NCI-H2107 (cell line): ENCODE data around the gene FCRL4.
"Not testable (repeated sequence)": the region's sequence is repeated elsewhere in the genome, so short reads cannot be mapped to it uniquely, and the experiment has no call there.

Experiments
- DNase-seq: peaks from one replicate; lab custom pipeline; 2025; lab: John Stamatoyannopoulos, UW

The FCRL4 gene

DNA sequence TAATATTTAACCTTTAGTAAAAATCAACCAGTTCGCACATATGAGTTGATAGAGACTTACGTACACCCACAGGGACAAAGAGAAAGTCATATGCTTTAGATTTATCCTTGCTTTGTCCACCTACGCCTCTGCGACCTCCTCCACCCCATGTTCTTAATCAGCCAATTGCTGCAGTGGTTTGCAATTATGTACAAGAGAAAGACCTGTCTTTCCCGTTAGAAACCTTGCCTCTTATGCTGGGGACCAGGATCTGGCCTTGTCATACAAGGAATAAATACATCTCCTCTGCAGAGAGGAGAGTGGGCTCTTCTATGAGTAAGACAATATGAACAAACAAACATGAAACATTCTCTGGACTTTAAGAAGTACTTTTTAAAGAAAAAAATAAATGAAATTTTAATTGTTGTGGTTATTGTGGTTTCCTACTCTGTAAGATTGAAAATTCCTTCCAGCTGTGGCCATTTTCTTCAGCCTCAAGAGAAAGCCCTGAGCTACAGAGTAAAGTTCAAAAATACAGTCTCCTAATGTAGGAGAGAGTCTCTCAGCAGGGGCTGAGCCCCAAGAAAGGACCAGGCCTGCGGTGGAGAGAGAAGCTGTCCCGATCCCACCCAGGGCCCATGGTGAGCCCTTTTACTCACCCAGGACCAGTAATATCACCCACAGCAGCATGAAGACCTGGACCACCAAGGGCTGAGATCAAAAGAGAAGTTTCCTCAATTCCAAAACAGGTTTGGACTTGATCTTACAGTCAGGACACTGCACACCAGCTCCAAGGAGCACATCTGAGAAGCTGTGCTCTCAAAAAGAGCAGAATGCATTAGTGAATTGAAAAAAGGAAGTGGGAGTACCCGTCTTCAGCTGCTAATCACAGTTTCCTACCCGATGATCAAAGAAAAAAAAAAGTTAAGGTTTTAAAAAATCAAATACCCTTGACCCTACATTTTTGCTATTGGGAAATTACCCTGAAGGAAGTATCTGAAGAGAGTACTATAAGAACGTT is 45.9 kb downstream of the FCRL4 start, which contains the start of gene FCRL5:
TSS of gene FCRL5 (minus strand) at position 822 of the 1,000 bp plus-strand sequence. CDS start at position 669, 153 bp downstream.
- DNase-seq, result no peak

DNA sequence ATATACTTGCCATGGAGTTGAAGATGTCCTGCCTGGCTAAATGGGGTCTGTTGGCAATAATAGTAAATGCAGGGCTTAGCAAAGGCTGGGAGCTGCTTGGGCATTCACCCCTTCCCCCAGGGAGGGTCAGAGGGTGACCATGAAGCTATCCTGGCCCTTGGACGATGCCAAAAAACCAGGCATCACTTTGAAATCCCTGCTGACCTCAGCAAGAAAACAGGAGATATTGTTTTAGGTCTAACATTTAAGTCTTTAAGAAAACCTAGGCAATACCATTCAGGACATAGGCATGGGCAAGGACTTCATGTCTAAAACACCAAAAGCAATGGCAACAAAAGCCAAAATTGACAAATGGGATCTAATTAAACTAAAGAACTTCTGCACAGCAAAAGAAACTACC is 49.8 kb downstream of the FCRL4 start:
- not testable (repeated sequence) for DNase-seq

GRCh38 chr1:157542676-157543075 is 55.2 kb downstream of the FCRL4 start:
- DNase-seq, result no peak

DNA sequence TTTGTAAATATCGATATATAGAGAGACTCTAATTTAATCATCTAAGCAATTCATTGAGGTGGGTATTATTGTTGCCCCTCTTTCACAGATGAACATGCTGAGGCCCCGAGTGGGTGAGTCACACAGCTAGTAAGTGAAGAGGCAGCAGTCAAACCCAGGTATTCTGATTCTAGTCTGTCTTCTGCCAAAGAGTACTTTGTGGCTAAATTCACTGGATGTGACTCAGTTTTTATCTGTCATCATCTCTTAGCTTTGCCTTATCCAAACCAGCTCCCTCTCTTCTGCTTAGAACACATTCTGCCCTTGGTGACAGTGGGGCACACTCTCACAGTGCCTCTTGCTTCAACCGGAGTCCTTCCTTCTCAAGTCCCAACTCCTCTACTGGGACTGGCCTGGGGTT is 57.0 kb downstream of the FCRL4 start:
- DNase-seq, result no peak

- no peak for DNase-seq
Measured at GRCh38 chr1:157540160-157540748, 57.6 kb downstream of the FCRL4 start.

DNA sequence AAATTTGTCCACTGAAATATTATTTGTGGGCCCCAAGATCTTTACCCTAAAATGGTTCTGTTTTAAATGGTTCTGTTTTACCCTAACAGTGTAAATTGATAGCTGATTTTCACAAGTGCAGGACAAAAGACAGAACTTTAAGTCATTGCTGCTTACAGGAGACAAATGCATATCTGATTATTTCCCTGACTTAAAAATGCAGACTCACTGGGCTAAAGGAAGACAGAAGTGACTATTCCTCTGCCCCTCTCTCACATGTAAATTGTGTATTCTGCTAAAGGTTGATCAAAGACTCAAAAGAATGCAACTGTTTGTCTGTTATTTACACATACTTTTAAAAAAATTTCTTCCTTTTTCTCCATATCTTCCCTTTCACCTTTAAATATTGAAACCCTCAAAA is 58.3 kb downstream of the FCRL4 start:
- DNase-seq, result no peak

GRCh38 chr1:157532569-157532968 is 65.3 kb downstream of the FCRL4 start:
- no peak for DNase-seq

DNA sequence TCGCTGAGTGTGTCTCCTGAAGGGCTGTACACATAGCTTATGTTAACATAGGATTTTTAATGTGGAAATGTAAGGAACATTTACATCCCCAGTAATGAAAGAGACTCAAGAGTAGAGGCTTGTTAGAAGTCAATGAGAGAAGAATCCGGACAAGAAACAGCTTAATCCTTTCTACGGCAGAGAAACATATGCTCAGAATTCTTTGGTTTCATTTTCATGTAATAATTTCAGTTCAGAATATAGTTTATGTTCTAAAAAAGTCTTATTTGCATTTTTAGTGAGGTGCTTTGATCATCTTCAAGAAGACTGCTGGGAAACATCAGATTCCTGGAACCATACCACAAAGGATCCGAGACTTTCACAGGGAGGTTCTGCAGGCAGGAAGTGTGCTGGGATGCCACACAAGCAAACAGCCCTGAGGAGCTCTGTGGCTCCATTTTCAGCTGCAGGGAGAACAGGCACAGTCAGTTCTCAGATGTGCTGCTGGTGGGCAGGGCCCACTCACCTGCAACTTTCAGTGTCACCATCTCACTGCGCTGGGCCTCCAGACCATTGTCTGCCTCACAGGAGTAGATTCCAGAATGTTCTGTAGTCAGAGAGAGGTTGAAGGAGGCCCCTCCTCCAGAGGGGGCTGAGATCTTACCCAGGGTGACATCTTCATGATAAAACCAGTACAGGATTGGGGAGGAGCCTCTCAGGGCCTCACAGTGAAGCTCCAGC is 74.0 kb downstream of the FCRL4 start:
- no peak for DNase-seq
